NB4 (cell line): ENCODE data around the gene SMIM41.

ENCODE experiments used
- MYC ChIP-seq: IDR thresholded peaks from 2 replicates; pipeline ENCODE4 v1.6.1; 2011; ENCODE audit warnings: low read depth, low read length
- POLR2A ChIP-seq: IDR thresholded peaks from 2 replicates; pipeline ENCODE4 v1.6.1; 2011; ENCODE audit warnings: mild to moderate bottlenecking; ENCODE audit not compliant: insufficient read length; ENCODE audit errors: extremely low read depth
- TF ChIP-seq, protein P1 (sequence below): IDR thresholded peaks from one replicate; pipeline ENCODE4 v1.5.1; 2012; ENCODE audit warnings: low read depth, low read length

DNA sequence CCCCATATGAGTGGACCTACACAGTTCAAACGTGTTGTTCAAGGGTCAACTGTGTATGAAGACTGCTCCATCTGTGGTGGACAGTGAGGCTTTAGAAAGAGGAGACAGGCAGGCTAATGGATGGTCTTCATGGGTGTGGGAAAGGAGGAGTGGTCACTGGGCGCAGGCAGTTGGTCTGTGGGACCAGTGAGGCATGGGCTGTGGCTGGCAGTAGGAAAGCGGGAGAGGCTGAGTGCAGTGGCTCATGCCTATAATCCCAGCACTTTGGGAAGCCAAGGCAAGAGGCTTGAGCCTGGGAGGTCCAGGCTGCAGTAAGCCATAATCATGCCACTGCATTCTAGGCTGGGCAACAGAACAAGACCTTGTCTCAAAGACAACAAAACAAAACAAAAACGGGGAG lies 30.2 kb upstream of the SMIM41 start:
- TF ChIP-seq, protein P1, sequence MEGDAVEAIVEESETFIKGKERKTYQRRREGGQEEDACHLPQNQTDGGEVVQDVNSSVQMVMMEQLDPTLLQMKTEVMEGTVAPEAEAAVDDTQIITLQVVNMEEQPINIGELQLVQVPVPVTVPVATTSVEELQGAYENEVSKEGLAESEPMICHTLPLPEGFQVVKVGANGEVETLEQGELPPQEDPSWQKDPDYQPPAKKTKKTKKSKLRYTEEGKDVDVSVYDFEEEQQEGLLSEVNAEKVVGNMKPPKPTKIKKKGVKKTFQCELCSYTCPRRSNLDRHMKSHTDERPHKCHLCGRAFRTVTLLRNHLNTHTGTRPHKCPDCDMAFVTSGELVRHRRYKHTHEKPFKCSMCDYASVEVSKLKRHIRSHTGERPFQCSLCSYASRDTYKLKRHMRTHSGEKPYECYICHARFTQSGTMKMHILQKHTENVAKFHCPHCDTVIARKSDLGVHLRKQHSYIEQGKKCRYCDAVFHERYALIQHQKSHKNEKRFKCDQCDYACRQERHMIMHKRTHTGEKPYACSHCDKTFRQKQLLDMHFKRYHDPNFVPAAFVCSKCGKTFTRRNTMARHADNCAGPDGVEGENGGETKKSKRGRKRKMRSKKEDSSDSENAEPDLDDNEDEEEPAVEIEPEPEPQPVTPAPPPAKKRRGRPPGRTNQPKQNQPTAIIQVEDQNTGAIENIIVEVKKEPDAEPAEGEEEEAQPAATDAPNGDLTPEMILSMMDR: no peak
- TF ChIP-seq POLR2A (no peak), MYC (no peak)
